Activated naive CD8-positive, alpha-beta T cell treated with anti-CD3 and anti-CD28 coated beads, Interleukin-2, amount 50 U/mL, for 24 hours (primary cell): ENCODE measurements around the gene KCNJ12.

Experiments used
- ATAC-seq: fragments of 150-1000 bp; cut with Tn5 transposase; one replicate; pipeline ENCODE4 v1.10.0; 2021
- DNase-seq: peaks from one replicate; pipeline ENCODE4 v3.0.0; 2021
- H3K27ac Mint-ChIP-seq: one replicate; pipeline ENCODE4 v1.8.0; 2021; ENCODE audit warnings: mild to moderate bottlenecking, mixed read lengths
- H3K27me3 Mint-ChIP-seq: one replicate; pipeline ENCODE4 v1.8.0; 2021; ENCODE audit warnings: mixed read lengths
- H3K36me3 Mint-ChIP-seq: one replicate; pipeline ENCODE4 v1.8.0; 2021; ENCODE audit warnings: low read depth, mixed read lengths
- H3K4me1 Mint-ChIP-seq: one replicate; pipeline ENCODE4 v1.8.0; 2021; ENCODE audit warnings: mixed read lengths
- H3K4me3 Mint-ChIP-seq: one replicate; pipeline ENCODE4 v1.8.0; 2021; ENCODE audit warnings: mild to moderate bottlenecking, moderate library complexity, mixed read lengths
- H3K9me3 Mint-ChIP-seq: one replicate; pipeline ENCODE4 v1.8.0; 2021; ENCODE audit warnings: mixed read lengths

Gene KCNJ12

DNA sequence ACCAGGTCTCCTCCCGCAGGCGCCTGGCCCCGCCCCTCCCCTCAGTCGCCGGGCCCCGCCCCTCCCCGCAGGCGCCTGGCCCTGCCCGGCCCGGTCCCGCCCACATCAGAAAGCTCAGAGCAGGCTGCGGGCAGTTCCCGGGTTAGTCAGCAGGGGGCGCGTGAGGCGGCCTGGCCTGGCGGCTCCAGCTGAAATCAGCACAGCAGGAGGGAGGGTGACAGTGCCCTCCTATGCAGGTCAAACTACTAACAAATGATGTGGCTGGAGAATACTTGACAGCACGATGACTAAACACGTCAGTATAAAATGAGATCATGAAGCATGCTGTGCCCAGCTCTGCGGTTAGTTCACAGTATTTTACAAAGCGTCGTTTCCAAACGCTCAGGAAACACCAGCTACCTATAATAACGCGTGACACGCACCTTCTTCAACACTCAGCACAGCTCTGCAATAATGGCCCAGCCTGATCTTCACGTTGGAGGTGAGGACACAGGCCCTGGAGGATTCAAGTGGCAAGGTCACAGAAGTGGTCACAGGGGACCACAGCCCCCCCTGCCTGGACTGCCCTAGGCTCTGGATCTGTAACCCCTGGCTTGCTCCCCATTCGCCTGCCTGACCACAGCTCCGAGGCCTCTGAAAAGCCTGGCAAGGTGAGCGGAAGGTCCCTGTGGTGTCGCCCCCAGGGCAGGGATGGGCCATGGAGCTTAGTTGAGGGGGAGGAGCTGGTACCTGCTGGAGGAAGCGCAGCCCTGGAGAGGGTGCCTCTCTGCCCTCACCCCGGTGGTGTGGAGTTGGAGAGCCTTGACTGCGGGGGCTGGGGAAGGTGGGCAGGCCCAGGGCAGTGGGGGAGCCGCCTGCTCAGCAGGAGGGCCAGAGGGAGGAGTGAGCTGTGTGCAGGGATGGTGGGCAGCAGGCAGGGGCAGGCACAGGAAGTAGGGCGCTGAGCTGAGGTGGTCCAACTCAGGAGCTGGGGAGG is 81.2 kb downstream of the KCNJ12 start:
- DNase-seq: peak; percentile 96

DNA sequence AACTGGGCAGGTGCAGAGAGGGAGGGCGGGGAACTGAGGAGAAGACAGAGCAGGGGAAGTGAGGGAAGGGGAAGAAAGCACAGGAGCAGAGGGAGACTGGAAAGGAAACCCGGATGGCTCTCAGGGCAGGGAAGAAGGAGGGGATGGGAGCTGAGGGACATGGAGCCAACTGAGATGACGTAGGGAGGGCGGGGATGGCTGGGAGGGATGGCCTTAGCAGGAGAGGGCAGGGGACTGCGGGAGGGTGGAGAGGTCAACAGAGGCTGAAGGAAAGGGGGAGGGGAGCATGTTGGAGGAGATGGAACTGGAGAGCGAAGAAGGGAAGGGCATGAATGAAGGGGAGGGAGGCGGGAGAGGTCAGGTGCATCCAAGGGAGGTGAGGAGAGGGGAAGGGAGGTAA is 81.9 kb downstream of the KCNJ12 start:
- Mint-ChIP-seq H3K36me3 (no peaks in the 10 kb centered on the region), H3K4me1 (peaks cover 23% of the 10 kb centered on the region), H3K27me3 (peaks cover 4% of the 10 kb centered on the region), H3K9me3 (no peaks in the 10 kb centered on the region), H3K27ac (no peak overlapping the region), H3K4me3 (no peak overlapping the region)
- ATAC-seq (no peak), DNase-seq (no peak)

More for the DNA sequence above, 81.2 kb downstream of the KCNJ12 start:
- peak; percentile 93 for ATAC-seq
- Mint-ChIP-seq H3K4me1 (peaks cover 22% of the 10 kb centered on the region), H3K9me3 (no peaks in the 10 kb centered on the region), H3K27ac (peak overlapping the region; percentile 57), H3K27me3 (peaks cover 7% of the 10 kb centered on the region), H3K4me3 (no peak overlapping the region), H3K36me3 (no peaks in the 10 kb centered on the region)

DNA sequence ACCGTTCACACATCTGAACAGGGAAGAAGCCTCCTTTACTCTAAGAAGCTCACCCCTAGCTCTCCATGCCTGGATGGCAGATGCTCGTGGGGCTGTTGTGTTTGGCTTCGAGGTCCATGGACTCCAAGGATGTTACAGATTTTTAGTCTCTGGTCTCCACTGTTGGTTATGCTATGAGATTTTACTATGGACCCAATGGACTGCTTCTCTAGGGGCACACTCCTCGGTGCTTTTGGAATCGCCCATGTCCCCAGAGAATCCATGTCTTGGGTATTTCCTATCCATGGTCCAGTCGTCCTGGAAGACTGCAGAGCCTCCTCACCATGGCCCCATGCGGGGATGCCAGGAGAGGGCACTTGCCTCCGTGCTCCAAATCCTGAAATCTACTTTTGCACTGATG is 83.4 kb downstream of the KCNJ12 start:
- Mint-ChIP-seq H3K4me3 (no peak overlapping the region), H3K36me3 (no peaks in the 10 kb centered on the region), H3K4me1 (peaks cover 33% of the 10 kb centered on the region), H3K9me3 (no peaks in the 10 kb centered on the region), H3K27me3 (peaks cover 13% of the 10 kb centered on the region), H3K27ac (no peak overlapping the region)
- DNase-seq: no peak
- ATAC-seq: no peak

DNA sequence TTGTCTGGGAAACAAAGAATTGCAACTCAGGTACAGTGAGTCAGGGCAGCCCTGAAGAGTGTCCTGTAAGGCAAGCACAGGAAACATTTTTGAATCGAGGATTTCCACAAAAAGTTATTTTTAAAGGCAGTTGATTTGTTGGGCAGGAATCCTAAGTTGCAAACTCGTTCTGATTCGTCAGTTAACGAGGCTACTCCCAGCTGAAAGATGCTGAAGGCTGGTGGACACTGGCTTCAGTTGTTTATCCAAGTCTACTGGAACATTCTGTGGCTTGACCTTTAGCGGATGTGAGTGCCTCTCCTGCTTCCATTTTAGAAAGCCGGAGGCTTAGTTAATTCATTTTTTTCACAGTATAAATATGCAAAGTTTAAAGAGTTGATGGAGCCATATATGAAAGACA is 84.2 kb downstream of the KCNJ12 start:
- Mint-ChIP-seq H3K27me3 (peaks cover 13% of the 10 kb centered on the region), H3K4me3 (no peak overlapping the region), H3K36me3 (no peaks in the 10 kb centered on the region), H3K9me3 (no peaks in the 10 kb centered on the region), H3K4me1 (peaks cover 33% of the 10 kb centered on the region), H3K27ac (no peak overlapping the region)
- ATAC-seq (no peak), DNase-seq (no peak)

DNA sequence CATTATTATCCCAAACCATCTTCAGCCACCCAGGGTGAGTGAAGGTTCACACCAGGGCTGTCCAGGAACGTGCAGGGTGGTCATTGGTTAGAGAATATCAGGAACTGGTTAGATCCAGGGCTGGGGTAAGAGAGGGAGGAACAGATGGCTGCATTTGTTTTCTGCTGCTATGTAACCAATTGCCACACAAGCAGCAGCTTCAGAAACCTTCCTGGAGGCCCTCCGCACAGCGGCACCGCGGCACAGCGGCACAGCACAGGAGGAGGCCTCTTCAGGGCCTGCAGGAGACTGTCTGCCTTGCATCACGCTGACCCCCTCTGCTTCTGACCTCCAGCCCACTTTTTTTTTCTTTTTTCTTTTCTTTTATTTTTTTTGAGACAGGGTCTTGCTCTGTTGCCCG is 86.1 kb downstream of the KCNJ12 start:
- Mint-ChIP-seq H3K27ac (no peak overlapping the region), H3K27me3 (peaks cover 11% of the 10 kb centered on the region)

DNA sequence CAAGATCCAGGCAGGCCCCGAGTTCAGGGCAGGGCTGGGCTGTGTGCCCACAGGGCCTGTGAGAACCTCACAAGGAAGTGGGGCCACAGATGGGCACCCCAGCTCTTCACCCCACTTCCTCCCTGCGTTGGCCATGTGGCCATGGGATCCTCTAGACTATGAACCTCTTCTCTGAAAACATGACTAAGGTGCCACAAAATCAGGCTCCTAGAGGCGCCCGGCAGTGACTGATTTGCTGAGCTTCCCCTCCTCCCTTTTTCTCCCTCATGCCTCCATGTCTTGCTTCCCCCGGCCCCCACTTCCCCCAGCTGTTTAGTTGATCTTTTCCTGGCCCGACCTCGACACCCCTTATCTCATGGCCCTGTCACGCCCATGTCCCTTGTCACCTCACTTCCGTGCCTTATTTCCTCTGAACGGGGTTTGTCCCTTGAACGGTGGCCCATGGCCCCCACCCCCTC is 87.1 kb downstream of the KCNJ12 start:
- Mint-ChIP-seq H3K27me3 (peaks cover 10% of the 10 kb centered on the region), H3K4me3 (no peak overlapping the region), H3K27ac (no peak overlapping the region), H3K9me3 (no peaks in the 10 kb centered on the region), H3K4me1 (peaks cover 18% of the 10 kb centered on the region), H3K36me3 (no peaks in the 10 kb centered on the region)
- DNase-seq: no peak
- peak; percentile 55 for ATAC-seq

More for the DNA sequence above, 86.1 kb downstream of the KCNJ12 start:
- Mint-ChIP-seq H3K4me1 (peaks cover 22% of the 10 kb centered on the region), H3K9me3 (no peaks in the 10 kb centered on the region), H3K36me3 (no peaks in the 10 kb centered on the region), H3K4me3 (no peak overlapping the region)
- ATAC-seq (no peak), DNase-seq (no peak)

DNA sequence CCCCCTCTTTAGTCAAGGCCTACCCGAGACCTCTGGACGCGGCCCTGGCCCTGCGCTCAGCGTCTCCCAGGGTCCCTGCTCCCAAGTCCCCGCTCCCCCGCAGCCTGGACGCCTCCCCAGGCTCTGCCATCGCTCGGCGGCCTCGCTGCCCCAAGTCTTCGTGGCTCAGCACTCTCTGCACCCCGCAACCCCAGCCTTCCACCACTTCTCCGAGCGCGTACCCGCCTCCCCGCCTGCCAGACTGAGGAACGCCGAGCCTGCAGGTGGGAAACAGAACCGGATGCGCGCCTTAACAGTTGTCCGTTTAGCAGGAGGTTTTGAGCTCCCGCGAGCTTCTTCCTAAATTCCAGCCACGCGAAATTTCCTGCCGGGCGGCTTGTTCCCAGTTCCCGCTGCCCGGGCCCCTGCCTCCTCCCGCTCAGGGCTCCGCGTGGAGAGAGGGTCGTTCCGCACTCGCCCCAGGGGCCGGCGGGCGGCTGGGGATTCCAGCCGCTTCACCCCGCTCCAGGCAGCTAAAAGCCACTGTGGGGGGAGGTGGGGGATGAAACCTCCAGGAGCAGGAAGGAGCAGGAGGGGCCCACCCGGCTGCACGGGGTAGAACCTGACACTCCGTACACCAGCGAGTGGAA is 87.7 kb downstream of the KCNJ12 start:
- Mint-ChIP-seq H3K4me3 (no peak overlapping the region), H3K36me3 (no peaks in the 10 kb centered on the region), H3K9me3 (no peaks in the 10 kb centered on the region), H3K4me1 (peaks cover 18% of the 10 kb centered on the region), H3K27ac (no peak overlapping the region), H3K27me3 (peaks cover 10% of the 10 kb centered on the region)
- no peak for DNase-seq
- no peak for ATAC-seq

DNA sequence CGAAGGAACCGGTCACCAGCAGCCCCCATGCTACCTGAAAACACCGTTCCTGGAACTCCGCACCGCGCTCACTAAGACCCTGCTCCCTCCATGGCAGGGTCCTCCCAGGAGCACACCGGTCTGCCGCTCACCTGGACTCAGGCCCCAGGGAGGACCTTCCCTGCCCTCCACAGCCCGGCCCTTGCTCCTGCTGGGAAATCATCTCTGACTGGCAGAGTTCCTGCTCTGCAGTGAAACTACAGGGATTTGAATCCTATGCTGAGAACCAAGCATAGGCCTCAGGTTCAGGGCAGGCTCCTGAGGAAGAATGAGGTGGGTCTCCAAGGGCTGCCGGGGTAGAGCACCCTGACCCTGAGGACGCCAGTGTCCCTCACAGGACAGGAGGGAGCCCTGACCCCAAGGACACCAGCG is 88.5 kb downstream of the KCNJ12 start:
- Mint-ChIP-seq H3K9me3 (no peaks in the 10 kb centered on the region), H3K27me3 (peaks cover 10% of the 10 kb centered on the region), H3K4me3 (no peak overlapping the region), H3K4me1 (peaks cover 18% of the 10 kb centered on the region), H3K36me3 (no peaks in the 10 kb centered on the region), H3K27ac (no peak overlapping the region)
- ATAC-seq (no peak), DNase-seq (no peak)

DNA sequence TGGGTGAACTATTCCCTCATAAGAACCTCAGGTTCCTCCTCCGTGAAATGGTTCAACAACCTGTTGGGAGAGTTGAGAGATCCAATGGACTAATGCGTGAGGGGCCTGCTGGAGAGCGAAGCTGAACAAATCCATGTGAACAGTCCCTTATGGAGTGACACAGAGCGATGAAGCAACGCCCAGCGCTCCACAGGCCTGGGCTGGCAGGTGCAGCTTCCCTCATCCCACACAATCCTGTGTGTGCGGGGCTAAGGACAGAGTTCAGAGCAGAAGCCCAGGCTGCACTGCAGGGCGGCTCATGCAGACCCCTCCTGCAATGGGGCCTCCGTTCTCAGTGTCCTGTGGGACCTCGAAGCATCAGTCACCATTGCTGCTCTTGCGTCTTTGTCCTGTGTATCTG is 90.4 kb downstream of the KCNJ12 start:
- Mint-ChIP-seq H3K9me3 (no peaks in the 10 kb centered on the region), H3K36me3 (no peaks in the 10 kb centered on the region), H3K4me1 (peaks cover 18% of the 10 kb centered on the region), H3K27me3 (peaks cover 10% of the 10 kb centered on the region), H3K4me3 (no peak overlapping the region), H3K27ac (no peak overlapping the region)
- DNase-seq (no peak), ATAC-seq (no peak)

DNA sequence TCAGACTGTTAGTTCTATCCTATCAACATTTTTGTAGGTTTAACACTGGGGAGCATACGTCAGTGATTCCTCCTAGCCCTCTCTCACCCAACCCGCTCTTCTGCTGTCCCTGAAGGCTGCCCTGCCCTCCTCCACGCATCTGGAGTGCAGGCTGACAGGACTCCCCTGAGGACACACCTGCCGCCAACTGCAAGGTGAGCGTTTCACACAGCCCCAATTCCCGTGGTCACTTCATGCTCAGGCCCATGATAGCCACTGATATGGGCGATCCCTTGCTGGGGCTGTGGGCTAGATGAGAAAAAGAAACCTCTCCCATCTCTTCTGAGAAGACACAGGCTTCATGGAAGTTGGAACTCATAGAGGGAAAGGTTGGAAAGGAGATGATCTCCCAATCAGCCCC is 91.0 kb downstream of the KCNJ12 start:
- Mint-ChIP-seq H3K9me3 (no peaks in the 10 kb centered on the region), H3K4me1 (peaks cover 16% of the 10 kb centered on the region), H3K27me3 (peaks cover 10% of the 10 kb centered on the region), H3K4me3 (no peak overlapping the region), H3K36me3 (no peaks in the 10 kb centered on the region), H3K27ac (no peak overlapping the region)
- no peak for DNase-seq
- ATAC-seq: no peak

DNA sequence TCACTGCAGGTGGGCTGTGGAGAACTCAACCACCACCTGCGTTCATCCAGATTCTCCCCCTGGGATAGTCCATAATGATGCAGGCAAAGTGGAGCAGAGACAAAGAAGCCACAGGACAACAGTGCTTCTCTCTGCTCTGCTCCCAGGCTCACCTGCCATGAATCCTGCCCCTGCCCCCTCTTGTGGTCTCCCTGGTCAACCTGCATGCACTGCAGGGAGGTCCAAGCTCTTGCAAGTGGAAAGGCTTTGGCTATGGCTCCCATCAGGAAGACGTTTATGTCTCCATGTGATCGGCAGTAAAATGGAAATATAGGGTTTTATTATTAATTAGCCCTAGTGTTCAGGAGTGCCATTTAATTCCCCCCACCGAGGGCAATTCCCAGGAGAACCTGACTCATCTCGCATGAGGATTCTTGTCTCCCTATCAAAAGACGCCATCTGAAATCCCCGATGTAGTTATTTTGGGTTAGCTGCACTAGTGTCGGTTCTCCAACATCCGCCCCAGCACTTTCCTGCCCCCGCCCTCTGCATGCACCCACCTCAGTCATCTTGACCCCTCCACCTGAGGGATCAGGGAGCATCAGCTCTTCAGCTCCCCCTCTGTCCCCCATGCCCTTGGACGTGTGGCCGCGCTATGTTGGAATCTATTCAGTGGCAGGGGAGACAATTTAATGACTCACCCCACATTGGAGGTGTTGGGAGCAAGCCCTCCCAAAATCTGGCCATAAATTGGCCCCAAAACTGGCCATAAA is 91.8 kb downstream of the KCNJ12 start:
- peaks cover 11% of the 10 kb centered on the region for H3K4me1 Mint-ChIP-seq
- no peak overlapping the region for H3K4me3 Mint-ChIP-seq
- DNase-seq (no peak), ATAC-seq (no peak)
- no peak overlapping the region for H3K27ac Mint-ChIP-seq
- H3K27me3 Mint-ChIP-seq: peaks cover 10% of the 10 kb centered on the region
- no peaks in the 10 kb centered on the region for H3K36me3 Mint-ChIP-seq
- H3K9me3 Mint-ChIP-seq: no peaks in the 10 kb centered on the region
